Measurements from ENCODE around the gene SLC35F3. TPM values are rescaled to one million over a fixed set of nuclear protein-coding genes. Genes with fewer than 3 reads are reported as not detected.

SLC35F3 gene
- total RNA-seq, 1 experiment from 2014 or later = 0.94 TPM

GRCh38 chr1:234239515-234239914 is 335.0 kb downstream of the SLC35F3 start (continued):
- TF ChIP-seq ZNF263 (CRISPR knock-in tag; IDR thresholded peaks at IDR 0.05; ENCODE audit: low read depth) = no peak
- no peak for TF ChIP-seq USF2 (CRISPR knock-in tag; IDR thresholded peaks at IDR 0.05)
- TF ChIP-seq, protein P1, sequence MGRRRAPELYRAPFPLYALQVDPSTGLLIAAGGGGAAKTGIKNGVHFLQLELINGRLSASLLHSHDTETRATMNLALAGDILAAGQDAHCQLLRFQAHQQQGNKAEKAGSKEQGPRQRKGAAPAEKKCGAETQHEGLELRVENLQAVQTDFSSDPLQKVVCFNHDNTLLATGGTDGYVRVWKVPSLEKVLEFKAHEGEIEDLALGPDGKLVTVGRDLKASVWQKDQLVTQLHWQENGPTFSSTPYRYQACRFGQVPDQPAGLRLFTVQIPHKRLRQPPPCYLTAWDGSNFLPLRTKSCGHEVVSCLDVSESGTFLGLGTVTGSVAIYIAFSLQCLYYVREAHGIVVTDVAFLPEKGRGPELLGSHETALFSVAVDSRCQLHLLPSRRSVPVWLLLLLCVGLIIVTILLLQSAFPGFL (CRISPR knock-in tag; IDR thresholded peaks at IDR 0.05; ENCODE audit: borderline replicate concordance) = no peak
- TF ChIP-seq KAT7 (CRISPR knock-in tag; IDR thresholded peaks at IDR 0.05; ENCODE audit: borderline replicate concordance) = no peak
- TF ChIP-seq ZNF671 (CRISPR knock-in tag; IDR thresholded peaks at IDR 0.05) = no peak
- no peak for TF ChIP-seq CBFB (CRISPR knock-in tag; IDR thresholded peaks at IDR 0.05; ENCODE audit: low read depth)
- TF ChIP-seq MLX (CRISPR knock-in tag; IDR thresholded peaks at IDR 0.05) = no peak
- no peak for TF ChIP-seq GABPB1 (CRISPR knock-in tag; IDR thresholded peaks at IDR 0.05)
- TF ChIP-seq PRDM15 (CRISPR knock-in tag; IDR thresholded peaks at IDR 0.05) = no peak
- no peak for TF ChIP-seq E2F4 (CRISPR knock-in tag; IDR thresholded peaks at IDR 0.05; ENCODE audit: borderline replicate concordance, low read depth)
- TF ChIP-seq, protein P2, sequence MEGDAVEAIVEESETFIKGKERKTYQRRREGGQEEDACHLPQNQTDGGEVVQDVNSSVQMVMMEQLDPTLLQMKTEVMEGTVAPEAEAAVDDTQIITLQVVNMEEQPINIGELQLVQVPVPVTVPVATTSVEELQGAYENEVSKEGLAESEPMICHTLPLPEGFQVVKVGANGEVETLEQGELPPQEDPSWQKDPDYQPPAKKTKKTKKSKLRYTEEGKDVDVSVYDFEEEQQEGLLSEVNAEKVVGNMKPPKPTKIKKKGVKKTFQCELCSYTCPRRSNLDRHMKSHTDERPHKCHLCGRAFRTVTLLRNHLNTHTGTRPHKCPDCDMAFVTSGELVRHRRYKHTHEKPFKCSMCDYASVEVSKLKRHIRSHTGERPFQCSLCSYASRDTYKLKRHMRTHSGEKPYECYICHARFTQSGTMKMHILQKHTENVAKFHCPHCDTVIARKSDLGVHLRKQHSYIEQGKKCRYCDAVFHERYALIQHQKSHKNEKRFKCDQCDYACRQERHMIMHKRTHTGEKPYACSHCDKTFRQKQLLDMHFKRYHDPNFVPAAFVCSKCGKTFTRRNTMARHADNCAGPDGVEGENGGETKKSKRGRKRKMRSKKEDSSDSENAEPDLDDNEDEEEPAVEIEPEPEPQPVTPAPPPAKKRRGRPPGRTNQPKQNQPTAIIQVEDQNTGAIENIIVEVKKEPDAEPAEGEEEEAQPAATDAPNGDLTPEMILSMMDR (IDR thresholded peaks at IDR 0.05) = no peak

- Mint-ChIP-seq H3K27ac (no peak overlapping the region), H3K36me3 (no peaks in the 10 kb centered on the region), H3K4me3 (no peak overlapping the region), H3K4me1 (peaks cover 4% of the 10 kb centered on the region; the same call in 1 of the 2 replicates), H3K27me3 (ENCODE audit: low read depth) (no peaks in the 10 kb centered on the region; the same call in 1 of the 2 replicates), H3K9me3 (no peaks in the 10 kb centered on the region)
- ATAC-seq = no peak
- TF ChIP-seq FOXK1 (CRISPR knock-in tag; IDR thresholded peaks at IDR 0.05) = no peak
- no peak for TF ChIP-seq USF1 (CRISPR knock-in tag; IDR thresholded peaks at IDR 0.05)
- TF ChIP-seq, protein P3, sequence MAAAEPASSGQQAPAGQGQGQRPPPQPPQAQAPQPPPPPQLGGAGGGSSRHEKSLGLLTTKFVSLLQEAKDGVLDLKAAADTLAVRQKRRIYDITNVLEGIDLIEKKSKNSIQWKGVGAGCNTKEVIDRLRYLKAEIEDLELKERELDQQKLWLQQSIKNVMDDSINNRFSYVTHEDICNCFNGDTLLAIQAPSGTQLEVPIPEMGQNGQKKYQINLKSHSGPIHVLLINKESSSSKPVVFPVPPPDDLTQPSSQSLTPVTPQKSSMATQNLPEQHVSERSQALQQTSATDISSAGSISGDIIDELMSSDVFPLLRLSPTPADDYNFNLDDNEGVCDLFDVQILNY (CRISPR knock-in tag; IDR thresholded peaks at IDR 0.05) = no peak
- no peak for TF ChIP-seq CREM (CRISPR knock-in tag; IDR thresholded peaks at IDR 0.05)
- TF ChIP-seq TCF7 (CRISPR knock-in tag; IDR thresholded peaks at IDR 0.05; ENCODE audit: low read depth) = no peak
- TF ChIP-seq ZNF121 (CRISPR knock-in tag; IDR thresholded peaks at IDR 0.05) = no peak
- TF ChIP-seq PRDM15 (CRISPR knock-in tag; IDR thresholded peaks at IDR 0.05) = no peak
- TF ChIP-seq, protein P4, sequence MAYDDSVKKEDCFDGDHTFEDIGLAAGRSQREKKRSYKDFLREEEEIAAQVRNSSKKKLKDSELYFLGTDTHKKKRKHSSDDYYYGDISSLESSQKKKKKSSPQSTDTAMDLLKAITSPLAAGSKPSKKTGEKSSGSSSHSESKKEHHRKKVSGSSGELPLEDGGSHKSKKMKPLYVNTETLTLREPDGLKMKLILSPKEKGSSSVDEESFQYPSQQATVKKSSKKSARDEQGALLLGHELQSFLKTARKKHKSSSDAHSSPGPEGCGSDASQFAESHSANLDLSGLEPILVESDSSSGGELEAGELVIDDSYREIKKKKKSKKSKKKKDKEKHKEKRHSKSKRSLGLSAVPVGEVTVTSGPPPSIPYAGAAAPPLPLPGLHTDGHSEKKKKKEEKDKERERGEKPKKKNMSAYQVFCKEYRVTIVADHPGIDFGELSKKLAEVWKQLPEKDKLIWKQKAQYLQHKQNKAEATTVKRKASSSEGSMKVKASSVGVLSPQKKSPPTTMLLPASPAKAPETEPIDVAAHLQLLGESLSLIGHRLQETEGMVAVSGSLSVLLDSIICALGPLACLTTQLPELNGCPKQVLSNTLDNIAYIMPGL (CRISPR knock-in tag; IDR thresholded peaks at IDR 0.05) = no peak
- no peak for TF ChIP-seq NFATC4 (CRISPR knock-in tag; IDR thresholded peaks at IDR 0.05)
- no peak for DNase-seq (ENCODE audit: low spot score)
- ChIA-PET POLR2A (no interaction called here), CTCF (no interaction called here)
These were observed 335.5 kb downstream of the SLC35F3 start for GRCh38 chr1:234239936-234240335.
